ENCODE measurements around the gene SNN.

- TF ChIP-seq EZH2phosphoT487 (IDR thresholded peaks at IDR 0.05; ENCODE audit: insufficient read depth, low read depth) = no peak
- no peak for TF ChIP-seq EZH2 (IDR thresholded peaks at IDR 0.05; ENCODE audit: insufficient read depth, poor library complexity, severe bottlenecking)
Observed at GRCh38 chr16:11696266-11697012, 28.2 kb downstream of the SNN start.

Measured in GM23248 (cell line).